T-helper 1 cell (primary cell): ENCODE results near the gene IFI44L.

Experiments
- DNase-seq, 5 donors: peaks; one replicate each; pipeline ENCODE4 v3.0.0-alpha.2; 2012 to 2020

The IFI44L gene

GRCh38 chr1:78691995-78692747, 71.9 kb downstream of the IFI44L start:
- DNase-seq: no peak
